ENCODE measurements around the gene ATXN7L3B.

The ATXN7L3B gene, protein sequence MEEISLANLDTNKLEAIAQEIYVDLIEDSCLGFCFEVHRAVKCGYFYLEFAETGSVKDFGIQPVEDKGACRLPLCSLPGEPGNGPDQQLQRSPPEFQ

DNA sequence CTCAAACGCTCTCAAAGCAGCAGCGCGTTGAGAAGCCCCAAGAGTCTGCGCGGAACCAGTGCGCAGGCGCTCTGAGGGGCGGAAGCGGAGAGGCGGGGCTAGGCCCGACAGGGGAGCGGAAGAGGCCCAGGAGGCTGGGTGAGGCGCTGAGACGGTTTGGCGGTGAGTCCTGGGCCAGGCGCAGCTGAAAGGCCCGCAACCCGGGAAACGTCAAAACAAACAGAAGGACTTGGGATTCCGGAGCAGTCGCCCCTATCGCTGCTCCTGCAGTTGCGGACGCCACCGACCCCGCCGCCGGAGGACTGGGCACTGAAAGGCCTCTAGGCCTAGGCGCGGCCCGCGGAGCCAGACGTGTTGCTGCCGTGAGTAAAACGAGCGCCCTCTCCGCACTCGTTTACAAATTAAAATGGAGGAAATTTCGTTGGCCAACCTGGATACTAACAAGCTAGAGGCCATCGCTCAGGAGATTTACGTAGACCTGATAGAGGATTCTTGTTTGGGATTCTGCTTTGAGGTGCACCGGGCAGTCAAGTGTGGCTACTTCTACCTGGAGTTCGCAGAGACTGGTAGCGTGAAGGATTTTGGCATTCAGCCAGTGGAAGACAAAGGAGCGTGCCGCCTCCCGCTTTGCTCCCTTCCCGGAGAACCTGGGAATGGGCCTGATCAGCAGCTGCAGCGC, at the start of gene ATXN7L3B:
Gene ATXN7L3B, plus strand, starts transcription at position 129 of the 679 bp plus-strand sequence. Its CDS starts 278 bp downstream, at position 407.
- peak; percentile 96 for DNase-seq

DNA sequence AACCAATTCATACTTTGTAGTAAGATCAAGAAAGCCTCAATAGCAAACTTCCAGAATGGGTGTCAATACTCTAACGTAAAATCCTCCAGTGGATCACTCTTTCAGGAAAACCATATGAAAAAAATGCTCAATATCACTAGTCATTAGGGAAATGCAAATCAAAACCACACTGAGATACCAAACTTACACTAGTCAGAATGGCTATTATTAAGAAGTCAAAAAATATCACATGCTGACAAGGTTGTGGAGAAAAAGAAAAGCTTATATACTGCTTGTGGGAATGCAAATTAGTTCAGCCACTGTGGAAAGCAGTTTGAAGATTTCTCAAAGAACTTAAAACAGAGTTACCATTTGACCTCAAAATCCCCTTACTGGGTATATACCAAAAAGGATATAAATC, 49.5 kb upstream of the ATXN7L3B start:
- DNase-seq, result no peak

DNA sequence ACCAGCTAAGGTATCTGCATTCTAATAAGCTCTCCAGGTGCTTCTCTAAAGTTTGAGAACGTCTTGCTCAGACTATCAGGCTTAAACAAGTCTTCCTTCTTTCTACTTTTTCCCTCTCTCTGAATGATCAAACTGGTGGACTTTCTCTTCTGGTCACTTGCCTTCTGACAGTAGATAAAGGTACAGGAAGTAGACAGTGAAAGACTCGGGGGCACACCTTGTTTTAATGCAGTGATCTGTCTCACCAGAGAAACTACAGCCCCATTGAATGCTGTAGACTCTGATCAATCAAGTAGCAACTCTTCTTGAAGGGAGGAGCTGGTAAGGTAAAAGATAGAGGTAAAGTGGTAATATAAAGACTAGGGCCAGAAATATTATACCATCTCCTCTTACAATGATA, 48.1 kb upstream of the ATXN7L3B start:
- DNase-seq, result no peak

DNA sequence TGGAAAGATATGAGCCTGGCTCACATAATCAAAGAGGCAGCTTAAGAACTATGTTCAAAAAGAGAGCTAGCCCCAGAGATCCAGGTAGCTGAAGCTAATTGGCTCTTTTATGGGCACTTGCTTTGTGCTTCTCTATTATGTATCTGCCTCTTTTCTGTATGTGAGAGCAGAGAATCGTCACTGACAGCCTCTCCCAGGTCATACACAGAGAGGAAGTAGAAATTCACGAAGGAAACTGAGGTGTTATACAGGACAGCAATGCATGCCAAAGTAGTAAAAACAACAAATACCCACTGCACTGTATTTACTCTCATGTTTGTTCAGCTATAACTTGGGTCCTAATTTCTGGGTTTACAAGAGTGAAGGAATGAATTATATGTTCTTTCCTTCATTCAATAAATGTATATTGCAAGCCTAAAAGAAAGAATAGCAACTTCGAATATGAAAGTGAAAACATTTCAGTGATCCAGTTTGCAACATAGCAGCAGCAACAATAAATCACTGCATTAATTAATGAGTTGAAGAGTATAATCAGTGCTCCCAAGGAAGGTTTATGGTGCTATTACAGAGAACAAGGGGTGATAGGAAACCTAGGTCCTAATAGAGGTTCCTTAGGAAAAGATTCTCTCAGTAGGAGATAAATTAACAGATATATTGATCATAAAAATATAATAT, 47.1 kb upstream of the ATXN7L3B start:
- DNase-seq, result peak; percentile 5

DNA sequence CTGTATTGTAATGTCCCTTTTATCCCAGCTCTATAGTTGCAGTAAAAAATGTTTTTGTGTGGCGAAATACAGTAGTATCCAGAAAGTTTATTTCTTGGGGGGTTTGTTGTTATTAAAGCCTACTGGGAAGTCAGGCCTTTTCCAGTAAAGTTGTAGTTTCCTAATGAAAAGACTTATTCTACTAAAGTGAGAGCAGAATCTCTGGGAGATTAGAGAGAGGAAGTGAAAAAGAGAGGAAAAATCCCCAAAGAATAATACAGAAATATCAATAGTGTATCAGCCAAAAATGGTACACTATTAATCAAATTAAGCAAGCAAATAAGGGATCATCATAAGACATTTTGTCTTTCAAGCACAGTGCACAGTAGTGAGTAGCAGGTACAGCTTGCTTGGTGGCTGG, 46.3 kb upstream of the ATXN7L3B start:
- no peak for DNase-seq

DNA sequence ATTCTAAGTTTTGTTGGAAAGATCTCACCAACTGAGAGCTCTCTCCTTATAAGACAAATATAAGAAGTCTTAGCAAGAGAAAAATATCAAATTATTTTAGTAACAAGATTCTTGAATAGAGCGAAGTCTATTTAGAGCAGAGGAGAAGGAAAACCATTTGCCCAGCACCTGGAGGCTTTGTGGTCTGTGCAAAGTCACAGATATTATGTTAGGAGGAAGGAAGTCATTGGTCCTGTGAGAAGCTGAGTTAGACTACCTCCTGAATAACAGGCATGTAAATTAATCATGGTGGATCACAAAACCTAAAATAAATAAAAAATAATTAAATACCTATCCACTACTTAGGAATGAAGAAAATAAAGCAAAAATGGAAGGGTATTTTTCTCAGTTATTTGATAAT, 38.4 kb upstream of the ATXN7L3B start:
- no peak for DNase-seq

DNA sequence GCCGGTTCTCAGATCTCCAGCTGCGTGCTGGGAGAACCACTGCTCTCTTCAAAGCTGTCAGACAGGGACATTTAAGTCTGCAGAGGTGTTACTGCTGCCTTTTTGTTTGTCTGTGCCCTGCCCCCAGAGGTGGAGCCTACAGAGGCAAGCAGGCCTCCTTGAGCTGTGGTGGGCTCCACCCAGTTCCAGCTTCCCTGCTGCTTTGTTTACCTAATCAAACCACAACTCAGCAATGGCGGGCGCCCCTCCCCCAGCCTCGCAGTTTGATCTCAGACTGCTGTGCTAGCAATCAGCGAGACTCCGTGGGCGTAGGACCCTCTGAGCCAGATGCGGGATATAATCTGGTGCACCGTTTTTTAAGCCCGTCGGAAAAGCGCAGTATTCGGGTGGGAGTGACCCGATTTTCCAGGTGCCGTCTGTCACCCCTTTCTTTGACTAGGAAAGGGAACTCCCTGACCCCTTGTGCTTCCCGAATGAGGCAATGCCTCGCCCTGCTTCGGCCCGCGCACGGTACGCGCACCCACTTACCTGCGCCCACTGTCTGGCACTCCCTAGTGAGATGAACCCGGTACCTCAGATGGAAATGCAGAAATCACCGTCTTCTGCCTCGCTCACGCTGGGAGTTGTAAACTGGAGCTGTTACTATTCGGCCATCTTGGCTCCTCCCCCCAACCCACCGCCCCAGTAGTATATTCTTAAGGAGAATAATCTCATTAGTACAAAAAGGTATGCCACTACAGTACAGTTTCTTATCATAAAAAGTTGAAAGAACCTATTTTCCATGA, 28.6 kb upstream of the ATXN7L3B start:
- DNase-seq, result peak; percentile 28

DNA sequence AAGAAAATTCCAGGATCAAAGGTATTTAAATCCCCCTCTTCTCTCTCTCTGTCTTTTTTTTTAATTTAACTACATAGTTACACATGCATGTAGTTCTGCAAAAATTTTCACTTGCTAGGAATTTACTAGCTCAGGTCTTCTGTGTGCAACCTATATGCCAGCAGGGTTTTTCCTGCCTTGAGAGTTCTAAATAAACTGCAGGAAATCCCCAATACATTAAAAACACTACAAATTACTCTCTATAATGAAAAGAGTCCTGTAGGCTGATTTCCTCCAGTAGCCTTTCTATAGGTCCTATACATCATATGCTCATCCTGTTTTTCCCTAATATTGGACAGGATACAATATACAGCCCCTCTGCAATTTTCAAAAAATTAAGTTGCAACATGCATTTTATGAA, 27.7 kb upstream of the ATXN7L3B start:
- no peak for DNase-seq

DNA sequence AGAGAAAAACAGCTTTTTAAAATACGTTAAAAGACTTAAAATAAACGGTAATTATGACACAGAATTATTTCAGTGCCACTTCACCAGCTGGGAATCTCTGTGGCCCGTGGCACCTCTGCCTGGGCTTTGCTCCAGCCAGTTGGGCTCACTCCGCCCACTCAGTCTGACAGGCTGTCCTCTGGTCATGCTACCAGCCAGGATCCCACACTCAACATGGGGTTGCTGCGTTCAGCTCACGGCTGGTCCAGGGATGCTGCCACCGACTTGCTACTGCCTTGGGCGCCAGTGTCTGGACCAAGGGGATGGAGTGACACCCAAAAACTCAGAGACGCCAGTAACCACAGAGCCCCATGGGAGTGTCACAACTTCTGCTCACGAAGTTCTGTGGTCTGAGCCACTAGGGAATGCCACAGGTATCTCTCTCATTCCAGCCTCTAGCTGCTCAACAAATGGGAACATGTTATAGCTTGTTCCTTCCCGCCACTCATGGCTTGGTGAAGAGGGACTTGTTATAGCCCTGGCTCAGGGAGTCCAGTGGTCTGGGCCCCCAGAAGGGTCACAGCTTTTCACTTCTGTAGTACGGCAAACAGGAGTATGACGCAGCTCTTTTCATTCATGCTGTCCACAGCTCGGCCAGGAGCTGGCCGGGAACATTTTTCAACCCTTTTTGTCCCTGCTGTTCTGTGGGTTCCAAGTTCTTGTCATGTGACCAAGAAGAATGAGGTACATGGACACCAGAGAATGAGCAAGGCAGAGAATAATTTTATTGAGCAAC, 23.4 kb upstream of the ATXN7L3B start:
- no peak for DNase-seq

DNA sequence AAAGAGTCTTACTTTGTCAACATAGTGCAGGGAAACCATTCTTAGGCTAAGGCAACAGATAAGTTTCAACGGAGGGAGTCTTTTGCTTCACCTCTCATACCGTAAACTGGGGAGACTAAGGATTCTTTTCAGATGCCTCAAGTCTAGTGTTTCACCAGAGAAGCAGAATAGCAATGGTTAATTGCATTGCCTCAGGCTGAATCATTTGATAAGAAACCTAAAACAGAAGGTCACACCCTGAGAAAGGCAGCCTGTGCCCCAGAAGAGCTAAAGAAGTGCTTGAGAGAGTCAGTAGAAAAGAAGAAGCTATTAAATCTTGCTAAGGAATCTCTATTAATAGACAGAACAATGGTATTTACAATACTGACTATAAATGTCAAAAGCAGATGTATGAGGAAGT, 21.8 kb upstream of the ATXN7L3B start:
- no peak for DNase-seq

DNA sequence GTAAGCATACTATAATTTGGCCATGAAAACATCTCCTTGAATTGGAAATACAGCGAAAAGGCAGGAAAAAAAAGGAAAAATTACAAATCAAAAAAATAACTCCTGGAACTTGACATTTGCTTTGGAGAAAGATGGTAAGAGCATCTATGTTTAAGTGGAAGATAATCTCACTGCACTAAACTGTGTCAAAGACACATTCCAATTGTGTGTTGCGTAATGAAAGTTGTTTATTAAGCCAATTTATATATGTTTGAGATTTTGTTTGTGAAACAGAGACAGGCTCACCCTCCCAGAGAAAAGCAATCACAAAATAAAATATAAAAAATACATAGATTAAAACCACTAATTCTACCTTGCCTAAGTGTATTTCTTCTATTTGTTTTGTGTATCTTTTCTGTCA, 11.1 kb upstream of the ATXN7L3B start:
- DNase-seq, result no peak

DNA sequence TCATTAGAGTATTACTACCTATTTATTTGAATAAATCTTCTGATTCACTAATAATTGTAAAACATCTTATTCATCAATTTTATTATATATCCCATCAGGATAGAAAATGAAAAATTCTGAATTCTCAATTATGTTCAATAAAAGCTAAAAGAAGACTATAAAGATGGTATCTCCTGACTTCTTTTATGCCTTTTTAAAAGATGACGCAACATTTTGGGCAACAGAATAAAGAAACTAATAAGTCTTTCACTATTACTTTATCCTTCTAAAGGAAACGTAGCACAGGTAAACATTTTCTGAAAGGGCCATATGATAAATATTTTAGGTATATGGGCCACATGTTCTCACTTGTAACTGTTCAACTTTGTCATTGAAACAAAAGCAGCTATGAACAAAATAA, 10.1 kb upstream of the ATXN7L3B start:
- DNase-seq, result no peak

DNA sequence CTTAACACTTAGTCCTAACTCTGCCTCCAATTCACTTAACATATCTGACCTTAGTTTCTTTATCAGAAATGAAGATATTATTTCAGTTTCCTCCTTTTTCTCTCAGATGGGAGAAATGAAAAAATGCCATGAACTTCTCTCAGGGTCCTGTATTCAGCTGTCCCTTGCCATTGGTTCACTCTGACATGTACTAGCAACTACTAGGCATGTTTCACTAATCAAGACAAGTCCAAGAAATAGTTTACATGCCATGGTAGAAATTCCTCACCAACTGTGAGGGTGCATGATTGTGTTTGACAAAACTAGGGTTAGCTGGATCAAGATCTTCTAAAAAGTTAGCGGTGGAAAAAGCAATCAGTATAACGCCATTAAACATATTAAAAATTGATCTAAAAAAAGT, 7.0 kb upstream of the ATXN7L3B start:
- DNase-seq, result no peak

DNA sequence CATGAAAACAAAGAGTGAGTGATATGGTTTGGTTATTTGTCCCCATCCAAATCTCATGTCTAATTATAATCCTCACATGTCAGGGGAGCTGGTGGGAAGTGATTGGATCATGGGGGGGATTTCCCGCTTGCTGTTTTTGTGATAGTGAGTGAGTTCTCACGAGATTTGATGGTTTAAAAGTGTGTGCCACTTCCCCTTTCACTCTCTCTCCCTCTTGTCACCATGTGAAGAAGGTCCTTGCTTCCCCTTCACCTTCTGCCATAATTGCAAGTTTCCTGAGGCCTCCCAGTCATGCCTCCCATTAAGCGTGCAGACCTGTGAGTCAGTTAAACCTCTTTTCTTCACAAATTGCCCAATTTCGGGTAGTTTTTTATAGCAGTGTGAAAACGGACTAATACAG, 2.1 kb upstream of the ATXN7L3B start:
- no peak for DNase-seq

DNA sequence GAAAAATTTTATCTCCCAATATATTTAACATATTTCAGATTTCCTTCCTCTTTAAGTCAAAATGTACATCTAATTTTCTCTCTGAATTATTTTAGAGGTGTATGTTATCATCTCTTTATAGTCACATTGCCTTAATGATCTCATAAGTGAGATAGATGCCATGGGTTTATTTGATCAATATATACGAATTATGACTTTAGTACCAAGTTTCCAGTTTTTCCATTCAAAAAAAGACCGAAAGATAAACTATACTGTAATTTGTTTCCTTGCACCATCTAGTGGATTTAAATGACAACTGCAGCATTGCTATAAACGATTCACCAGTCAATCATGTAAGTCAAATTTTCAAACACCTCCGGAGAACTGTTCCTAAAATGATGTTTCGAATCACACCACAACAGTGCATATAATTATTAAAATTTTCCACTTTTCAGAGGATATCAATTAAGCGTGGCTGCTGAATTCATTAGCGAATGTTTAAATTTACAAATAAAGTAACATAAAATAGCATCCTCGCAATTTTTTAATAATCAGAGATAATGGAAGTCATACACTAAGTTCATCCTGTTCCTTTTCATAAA, 419 bp upstream of the ATXN7L3B start:
- peak; percentile 70 for DNase-seq

DNA sequence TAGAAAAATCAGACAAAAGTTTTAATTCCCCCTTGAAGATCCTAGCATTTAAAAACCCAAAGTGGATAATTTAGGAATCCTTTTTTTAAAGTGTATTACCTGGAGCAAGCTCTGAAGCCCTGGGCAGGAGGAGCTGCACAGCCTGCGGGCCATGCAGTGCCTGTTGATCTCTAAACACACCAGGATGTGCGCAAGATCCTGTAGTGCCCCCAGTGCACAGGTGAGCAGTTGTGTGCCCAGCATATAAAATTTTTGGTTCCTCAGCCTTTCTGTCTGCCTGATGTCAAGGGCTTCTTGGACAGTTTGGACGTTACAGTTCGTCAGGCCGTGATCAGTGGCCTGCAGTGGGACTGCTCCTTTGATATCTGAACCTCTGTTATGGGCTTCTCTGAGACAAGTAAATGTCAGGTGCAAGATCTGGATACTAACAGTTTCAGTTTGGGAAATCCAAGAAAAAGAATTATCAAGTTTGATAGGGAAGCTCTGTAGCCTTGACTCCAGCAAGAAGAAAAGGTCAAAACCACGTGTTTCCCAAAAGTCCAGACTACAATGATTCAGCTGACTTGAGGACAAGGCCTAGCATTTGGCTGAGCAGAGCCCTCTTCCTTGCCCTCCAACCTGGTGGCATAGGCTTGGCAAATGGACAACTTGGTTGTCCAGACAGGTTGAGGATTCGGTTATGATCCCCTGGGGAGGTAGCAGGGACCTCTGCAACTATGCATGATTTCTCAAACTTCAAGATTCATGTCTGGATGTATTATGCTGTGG, 1.0 kb downstream of the ATXN7L3B start:
- peak; percentile 25 for DNase-seq

DNA sequence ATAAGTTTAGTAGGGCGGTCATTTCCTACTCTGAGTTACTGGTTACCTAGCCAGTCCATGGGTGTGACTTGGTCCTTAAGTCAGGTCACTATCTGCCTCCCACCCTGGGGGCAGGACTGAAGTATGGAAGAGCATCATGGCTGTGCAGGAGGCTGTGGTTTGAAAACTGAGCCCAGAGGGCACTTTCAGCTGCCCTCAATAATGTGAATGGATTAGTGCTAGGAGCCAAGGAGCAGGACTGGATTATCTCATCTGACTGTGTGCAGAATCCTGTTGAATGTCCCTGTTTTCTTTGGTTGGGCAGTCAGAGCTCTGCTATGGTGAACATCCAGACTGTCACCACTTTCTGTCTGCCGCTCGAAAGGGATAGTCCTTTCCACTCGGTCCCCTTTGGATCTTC, 1.6 kb downstream of the ATXN7L3B start:
- DNase-seq, result peak; percentile 63

DNA sequence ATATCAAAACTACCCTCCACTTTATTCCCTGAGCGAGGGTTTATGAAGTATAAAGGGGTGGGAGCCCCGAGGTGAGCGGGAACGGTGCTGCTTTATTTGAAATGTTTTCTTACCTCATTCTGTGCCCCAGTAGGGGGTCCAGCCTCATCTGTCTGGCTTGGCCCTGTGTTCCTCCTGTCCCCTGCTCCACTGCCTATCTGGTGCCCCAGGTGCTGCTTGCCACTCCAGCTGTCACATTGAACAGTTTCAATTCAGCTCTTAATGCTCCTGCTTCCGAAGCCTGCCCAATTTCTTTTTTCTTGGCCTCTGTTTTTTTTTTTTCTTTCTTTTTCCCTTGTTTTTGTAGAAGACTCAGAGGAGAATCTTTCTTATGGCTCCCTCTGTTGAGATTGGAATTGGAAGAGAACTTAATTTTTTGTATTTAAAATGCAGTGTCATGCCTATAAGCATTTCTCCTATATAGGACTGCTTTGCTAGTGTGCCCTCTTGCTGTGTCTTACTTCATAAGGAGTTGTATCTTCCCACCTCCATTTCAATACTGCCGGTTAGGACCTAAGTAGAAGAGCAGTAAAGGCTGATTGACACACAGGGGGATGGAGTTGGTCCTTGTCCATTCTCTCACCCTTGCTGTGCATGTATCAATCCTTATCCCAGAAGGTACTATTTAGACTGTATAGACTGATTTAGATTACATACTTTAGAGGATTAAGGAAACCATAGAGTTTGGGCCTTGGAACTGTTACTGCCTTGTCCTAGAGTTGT, 2.3 kb downstream of the ATXN7L3B start:
- DNase-seq, result peak; percentile 25

DNA sequence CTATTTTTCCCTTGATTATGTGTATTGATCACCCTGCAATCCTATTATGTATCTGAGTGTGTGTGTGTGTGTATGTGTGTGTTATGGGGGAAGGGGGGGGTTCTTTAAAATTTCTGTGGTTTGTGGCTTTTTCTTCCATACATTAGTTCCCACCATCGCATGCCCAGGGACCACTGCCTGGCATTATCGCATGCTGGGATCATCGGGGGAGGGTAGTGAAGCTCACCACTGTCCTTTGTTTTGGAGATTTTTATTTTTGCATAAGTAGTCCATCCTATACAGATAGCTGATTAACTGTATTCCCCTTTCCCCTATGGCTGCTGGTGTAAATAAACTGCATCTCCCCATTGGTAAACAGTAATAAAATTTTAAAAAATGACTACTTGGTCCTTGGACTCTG, 3.4 kb downstream of the ATXN7L3B start:
- no peak for DNase-seq

DNA sequence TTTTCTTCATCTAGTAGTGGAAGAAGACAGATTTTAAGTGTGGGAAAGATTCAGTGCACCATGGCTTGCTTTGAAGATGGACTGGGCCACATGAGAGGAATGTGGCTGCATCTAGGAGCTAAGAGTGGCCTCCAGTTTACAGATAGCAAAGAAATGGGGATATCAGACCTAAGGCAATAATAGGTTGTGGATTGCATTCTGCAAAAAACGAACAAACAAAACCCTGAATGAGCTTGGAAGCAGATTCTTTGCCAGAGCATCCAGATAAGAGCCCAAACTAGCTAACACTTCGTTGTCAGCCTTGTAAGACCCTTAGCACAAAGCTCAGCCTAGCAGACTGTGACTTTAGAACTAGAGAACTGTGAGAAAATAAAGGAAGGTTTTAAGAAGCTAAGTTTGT, 9.6 kb downstream of the ATXN7L3B start:
- DNase-seq, result no peak

DNA sequence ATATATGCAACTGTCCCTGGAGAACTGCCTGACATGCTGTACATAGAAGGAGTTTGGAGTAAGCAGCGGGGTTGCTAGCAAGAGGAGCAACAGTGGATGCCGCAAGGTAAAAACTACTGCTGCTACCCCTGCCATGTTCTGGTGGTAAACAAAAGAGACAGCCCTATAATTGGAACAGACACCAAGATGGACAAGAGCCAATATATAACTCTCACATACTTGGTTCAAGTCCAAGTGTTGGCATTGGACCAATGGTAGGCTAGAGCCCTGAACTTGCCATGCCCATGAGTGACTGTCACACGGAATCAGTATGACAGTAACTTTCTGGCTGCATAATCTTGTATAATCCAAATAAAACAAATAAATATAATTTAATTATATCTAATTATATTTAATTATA, 13.7 kb downstream of the ATXN7L3B start:
- no peak for DNase-seq

Data from NCI-H82 (cell line).